Measurements from ENCODE around the gene TSKU. TPM values are rescaled to one million over a fixed set of nuclear protein-coding genes. Genes with fewer than 3 reads are reported as not detected.
A peak's percentile ranks its signal among the peaks of the same experiment; 100 is the strongest.

Gene TSKU
- total RNA-seq, 1 donor, result 24.6 TPM

DNA sequence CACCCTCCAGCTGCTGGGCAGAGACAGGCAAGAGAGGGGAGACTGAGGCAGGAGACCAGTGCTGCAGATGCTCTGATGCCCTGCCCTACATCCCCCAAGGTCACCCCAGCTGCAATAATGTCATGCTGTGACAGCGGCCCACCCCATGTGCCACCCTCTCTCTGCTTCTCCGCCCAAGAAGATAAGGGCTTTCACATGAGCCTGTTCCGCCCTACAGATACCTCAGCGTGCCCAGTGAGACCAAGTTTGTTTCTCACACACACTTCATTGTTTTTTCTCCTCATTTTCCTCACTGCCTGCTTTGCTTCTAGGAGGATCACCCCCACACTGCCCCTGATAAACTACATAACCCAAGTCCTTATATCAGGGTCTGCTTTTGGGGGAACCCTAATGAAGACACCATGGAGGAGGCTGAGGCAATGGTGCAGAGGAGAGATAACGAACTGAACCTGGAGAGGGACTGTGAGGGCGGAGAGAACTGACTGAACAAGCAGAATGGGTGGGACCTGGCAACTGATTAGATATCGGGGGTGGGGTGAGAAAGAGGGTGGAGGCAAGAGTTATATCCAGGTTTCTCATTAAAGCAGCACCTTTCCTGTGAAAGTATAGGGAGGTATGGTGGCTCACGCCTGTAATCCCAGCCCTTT lies 37.5 kb upstream of the TSKU start:
- H3K4me3 ChIP-seq (ENCODE audit: low read depth, low read length), result no peak overlapping the region
- no peak for DNase-seq (ENCODE audit: low read depth)
- TF ChIP-seq, protein P1, sequence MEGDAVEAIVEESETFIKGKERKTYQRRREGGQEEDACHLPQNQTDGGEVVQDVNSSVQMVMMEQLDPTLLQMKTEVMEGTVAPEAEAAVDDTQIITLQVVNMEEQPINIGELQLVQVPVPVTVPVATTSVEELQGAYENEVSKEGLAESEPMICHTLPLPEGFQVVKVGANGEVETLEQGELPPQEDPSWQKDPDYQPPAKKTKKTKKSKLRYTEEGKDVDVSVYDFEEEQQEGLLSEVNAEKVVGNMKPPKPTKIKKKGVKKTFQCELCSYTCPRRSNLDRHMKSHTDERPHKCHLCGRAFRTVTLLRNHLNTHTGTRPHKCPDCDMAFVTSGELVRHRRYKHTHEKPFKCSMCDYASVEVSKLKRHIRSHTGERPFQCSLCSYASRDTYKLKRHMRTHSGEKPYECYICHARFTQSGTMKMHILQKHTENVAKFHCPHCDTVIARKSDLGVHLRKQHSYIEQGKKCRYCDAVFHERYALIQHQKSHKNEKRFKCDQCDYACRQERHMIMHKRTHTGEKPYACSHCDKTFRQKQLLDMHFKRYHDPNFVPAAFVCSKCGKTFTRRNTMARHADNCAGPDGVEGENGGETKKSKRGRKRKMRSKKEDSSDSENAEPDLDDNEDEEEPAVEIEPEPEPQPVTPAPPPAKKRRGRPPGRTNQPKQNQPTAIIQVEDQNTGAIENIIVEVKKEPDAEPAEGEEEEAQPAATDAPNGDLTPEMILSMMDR (IDR thresholded peaks at IDR 0.05; ENCODE audit: insufficient read depth, low read length), result no peak

DNA sequence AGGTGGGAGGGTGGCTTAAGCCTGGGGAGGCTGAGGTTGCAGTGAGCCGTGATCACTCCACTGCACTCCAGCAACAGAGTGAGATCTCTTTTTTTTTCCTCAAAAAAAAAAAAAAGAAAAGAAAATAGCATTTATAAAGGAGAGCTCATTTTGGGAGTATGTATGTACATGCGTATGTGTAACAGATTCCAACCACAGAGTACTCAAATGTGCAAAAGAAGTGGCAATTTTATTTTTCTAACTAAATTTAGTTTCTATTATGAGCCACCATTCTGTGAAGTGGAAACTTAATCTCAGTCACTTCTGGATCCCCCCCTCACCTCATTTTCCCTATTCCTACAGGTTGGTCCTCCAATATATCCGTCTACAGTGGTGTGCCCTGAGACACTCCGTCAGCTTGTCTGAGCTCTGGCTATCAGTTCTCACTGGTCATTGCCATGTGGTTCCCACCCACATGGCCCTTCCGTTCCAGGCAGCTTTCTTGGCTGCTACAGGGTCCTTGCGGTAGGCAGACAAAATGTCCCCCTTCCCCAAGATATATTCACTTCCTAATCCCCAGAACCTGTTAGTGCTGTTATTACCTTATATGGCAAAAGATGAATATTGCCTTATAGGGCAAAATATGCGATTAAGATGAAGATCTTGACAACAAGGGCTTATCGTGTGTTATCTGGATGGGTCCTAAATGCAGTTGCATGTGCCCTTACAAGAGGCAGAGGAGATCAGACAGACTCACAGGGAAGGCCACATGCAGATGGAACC lies 35.8 kb upstream of the TSKU start:
- TF ChIP-seq, protein P1 (IDR thresholded peaks at IDR 0.05; ENCODE audit: insufficient read depth, low read length), result no peak
- no peak overlapping the region for H3K4me3 ChIP-seq (ENCODE audit: low read depth, low read length)
- no peak for DNase-seq (ENCODE audit: low read depth)

DNA sequence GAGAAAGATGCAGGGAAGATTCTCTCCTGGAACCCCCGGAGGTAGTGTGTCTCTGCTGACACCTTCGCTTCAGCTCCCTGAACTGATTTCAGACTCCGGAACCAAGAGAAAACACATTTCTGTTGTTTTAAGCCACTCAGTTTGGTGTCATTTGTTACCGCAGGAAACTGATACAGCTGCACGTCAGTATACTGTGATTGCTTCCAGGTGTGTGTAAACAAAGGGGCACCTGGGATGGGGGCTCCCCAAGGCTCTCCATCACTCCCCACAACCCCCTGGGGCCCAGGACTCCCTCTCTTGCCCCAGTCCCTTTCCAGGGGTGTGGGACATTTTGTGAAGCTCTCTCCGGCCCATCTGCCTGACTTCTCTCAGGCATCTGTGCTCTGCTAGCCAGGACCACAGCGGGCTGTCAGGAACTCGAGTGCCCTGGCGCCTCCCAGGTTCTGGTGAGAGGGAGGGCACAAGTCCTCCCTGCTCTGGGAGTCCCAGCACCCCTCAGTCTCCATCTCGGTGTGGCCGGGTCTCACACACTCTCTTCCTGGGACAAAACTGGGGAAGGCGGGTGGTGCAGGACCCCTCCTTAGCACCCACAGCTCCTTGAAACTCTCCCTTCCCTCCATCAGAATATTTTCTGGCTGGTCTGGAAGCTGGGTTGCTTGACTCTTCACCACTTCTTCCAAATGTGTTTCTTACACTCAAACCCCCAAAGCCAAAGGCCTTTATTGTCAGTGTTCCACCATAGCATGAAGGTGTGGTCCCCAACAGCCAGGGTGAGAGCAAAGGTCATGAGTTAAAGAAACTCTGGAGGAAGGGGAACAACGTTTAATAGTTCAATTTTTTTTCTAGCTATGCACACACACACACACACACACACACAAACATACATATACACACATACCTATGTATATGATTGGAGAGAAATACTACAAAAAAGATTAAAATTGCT lies 35.0 kb upstream of the TSKU start:
- TF ChIP-seq, protein P1 (IDR thresholded peaks at IDR 0.05; ENCODE audit: insufficient read depth, low read length), result no peak
- H3K4me3 ChIP-seq (ENCODE audit: low read depth, low read length), result no peak overlapping the region
- no peak for DNase-seq (ENCODE audit: low read depth)

DNA sequence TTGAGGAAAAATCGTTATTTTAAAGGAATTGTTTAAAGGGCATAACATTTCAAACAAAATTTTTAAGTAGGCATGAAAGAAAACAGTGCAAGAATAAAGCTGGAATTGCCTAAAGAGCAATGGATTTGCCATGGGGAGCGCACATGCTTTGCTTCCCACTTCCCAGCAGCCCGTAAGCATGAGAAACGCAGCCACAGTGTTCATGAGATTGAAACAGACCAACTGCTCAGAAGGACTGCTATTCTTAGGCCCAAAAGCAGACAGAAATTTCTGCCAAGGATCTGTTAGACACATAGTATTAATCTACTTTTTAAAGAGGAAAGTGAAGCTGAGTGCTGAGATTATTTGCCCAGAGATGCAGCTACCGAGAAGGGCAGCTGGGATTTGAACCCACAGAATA lies 34.2 kb upstream of the TSKU start:
- TF ChIP-seq, protein P1 (IDR thresholded peaks at IDR 0.05; ENCODE audit: insufficient read depth, low read length), result no peak
- peak; percentile 25 for DNase-seq (ENCODE audit: low read depth)
- no peak overlapping the region for H3K4me3 ChIP-seq (ENCODE audit: low read depth, low read length)

DNA sequence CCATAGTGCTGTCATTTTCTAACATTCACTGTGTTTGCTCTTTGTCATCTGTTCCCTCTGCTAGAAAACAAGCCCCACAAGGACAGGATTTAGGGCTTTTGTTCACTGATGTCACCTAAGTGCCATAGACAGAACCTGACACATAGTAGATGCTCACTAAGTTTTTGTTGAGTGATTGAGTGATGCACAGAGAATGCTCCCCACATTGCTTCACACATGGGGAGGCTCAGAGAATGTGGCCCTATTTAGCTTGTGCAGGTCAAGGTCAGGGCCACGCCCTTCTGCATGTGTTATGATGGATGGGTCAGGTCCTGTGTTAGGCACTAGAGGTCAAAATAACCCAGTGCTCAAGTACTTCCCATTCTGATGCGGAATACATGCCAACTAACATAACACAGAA lies 33.1 kb upstream of the TSKU start:
- no peak for DNase-seq (ENCODE audit: low read depth)
- TF ChIP-seq, protein P1 (IDR thresholded peaks at IDR 0.05; ENCODE audit: insufficient read depth, low read length), result no peak
- no peak overlapping the region for H3K4me3 ChIP-seq (ENCODE audit: low read depth, low read length)

DNA sequence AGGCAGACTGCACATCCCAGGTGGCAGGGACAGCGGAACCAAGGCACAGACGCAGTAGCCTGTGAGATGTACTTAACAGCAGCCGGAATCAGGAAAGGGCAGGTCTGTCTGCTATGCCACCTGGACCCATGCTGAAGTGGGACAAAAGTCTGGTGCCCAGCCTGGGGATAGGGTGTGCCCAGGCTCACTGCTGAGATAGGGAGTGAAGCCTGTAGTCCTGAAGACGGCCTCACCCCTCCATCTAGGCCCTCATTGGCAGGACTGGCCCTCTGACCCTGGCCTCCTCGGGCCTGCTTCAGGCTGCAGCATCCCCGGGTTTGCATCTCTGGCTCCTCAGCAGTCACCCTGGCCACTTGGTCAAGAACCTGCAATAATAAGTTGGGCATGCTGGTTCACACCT lies 32.4 kb upstream of the TSKU start:
- no peak overlapping the region for H3K4me3 ChIP-seq (ENCODE audit: low read depth, low read length)
- TF ChIP-seq, protein P1 (IDR thresholded peaks at IDR 0.05; ENCODE audit: insufficient read depth, low read length), result no peak
- DNase-seq (ENCODE audit: low read depth), result no peak
